RPMI8226 (cell line): ENCODE results near the gene ZCCHC14.

Experiments used
- DNase-seq: peaks from one replicate; pipeline ENCODE4 v3.0.0-alpha.2; 2015

The ZCCHC14 gene

GRCh38 chr16:87356491-87356853, 136.4 kb downstream of the ZCCHC14 start:
- DNase-seq, result no peak
